ENCODE data around the gene CRB3.

Gene CRB3

DNA sequence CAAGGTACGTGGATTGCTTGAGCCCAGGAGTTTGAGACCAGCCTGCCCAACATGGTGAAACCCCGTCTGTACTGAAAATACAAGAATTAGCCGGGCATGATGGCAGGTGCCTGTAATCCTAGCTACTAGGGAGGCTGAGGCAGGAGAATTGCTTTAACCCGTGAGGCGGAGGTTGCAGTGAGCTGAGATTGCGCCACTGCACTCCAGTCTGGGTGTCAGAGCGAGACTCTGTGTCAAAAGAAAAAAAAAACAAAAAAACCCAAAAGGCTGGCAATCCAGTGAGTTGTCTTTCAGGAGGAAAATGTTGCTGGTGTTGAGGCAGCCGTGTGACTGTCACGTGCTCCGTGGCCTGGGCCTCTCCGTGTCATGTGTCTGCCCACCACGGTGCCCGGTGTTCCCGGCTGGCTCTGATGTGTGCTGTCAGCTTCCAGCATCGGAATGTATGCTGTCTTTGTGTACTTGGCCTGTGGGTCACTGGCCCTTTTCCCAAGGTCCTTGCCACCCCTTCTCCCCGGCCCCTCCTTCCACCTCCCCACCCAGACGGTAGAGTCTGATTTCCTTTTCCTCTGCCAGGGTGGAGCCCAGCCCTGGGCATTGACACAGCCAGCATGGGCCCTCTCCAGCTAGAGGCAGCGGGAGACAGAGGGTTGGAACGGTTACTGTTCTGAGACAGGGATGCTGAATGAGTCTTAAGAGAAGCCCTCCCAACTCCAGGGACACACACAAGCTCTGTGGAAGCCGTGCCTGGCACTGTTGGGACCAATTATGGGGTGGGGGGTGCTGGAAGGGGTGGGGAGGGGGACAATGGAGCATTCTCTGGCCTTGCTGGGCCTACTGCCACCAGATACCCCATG lies 45.3 kb downstream of the CRB3 start:
- in situ Hi-C loops (cut with MboI; ENCODE audit: low pct_unique_long_range_greater_than_20kb, low sequenced_read_pairs): no loop called here
- no peak for DNase-seq

- no peak for DNase-seq
- in situ Hi-C loops (cut with MboI; ENCODE audit: low pct_unique_long_range_greater_than_20kb, low sequenced_read_pairs): no loop called here
Observed at GRCh38 chr19:6510618-6511017, 46.5 kb downstream of the CRB3 start.

GRCh38 chr19:6514089-6514488 lies 50.0 kb downstream of the CRB3 start:
- in situ Hi-C loops (cut with MboI; ENCODE audit: low pct_unique_long_range_greater_than_20kb, low sequenced_read_pairs): no loop called here
- no peak for DNase-seq

- in situ Hi-C loops (cut with MboI; ENCODE audit: low pct_unique_long_range_greater_than_20kb, low sequenced_read_pairs): no loop called here
- no peak for DNase-seq
Observed at GRCh38 chr19:6514926-6515544, 51.0 kb downstream of the CRB3 start.

DNA sequence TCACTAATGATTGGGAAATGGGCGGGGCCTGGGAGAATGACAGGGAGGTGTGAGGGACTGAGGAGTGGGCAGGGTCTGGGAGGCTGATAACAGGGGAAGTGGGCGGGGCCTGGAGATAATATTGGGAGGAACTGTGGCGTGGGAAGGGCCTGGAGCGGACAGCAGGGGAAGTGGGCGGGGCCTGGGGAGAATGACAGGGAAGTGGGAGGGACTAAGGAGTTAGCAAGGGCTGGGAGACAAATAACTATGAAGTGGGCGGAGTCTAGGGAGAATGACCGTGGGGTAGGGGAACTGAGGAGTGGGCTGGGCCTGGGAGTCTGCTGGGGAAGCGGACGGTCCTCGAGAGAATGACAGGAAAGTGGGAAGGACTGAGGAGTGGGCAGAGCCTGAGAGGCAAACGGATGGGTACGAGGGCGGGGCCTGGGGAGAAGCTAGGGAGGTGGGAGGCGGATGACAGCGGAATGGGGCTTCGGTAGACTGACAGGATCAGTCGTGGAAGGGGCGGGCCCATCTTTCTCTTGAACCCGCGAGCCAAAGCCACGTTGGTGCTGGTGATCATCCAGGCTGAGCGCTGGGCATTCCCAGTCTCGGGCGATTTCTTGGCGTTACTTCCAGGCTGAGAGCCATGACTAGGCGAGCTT lies 52.1 kb downstream of the CRB3 start:
- in situ Hi-C loops (cut with MboI; ENCODE audit: low pct_unique_long_range_greater_than_20kb, low sequenced_read_pairs): no loop called here
- DNase-seq: peak; percentile 99

Data from KBM-7 (cell line).